Embryonic facial prominence (tissue), 1 donor: ENCODE measurements around the gene NAPSA.
"Not testable (repeated sequence)": the region's sequence is repeated elsewhere in the genome, so short reads cannot be mapped to it uniquely, and the experiment has no call there.

Experiments used
- DNase-seq: peaks from one replicate; pipeline ENCODE4 v3.0.0-alpha.2; 2016; ENCODE audit errors: extremely low spot score

NAPSA gene

DNA sequence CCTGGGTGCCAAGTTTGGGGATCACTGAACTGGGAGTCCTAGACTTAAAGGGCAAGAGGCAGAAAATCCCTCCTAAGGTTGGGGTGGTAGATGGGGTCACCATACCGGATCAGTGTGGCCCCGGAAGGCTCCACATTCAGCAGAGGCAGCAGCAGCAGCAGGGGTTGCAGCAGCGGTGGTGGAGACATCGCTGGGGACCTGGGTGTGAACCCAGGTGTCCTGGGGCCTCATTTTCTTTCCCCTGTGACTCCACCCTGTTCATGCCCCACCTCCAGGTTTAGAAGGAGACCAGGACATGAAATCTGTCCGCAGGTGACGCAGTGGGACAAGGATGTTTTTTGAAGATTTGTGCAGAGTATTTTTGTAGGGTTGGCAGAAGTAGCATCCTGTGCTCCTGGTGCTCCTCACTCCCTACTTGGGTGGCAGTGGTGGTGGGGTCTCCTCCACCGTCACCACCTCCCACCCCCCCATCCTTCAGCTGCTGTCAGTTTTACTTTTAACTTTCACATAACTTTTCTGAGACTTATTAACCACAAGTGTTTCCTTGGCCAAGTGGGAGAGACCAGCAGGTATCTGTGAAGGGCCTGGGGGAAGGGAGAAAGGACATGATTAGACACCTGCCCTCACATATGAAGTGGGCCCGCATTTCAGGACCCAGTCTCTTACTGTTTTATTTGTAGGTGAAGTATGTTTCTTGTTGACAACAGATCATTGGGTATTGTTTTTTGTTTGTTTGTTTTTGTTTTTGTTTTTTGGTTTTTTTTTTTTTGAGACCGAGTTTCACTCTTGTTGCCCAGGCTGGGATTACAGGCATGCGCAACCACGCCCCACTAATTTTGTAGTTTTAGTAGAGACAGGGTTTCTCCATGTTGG is at the start of gene NAPSA:
NAPSA (minus strand) TSS at position 206 of the 873 bp plus-strand sequence; CDS start at position 188, 18 bp downstream.
- DNase-seq, result no peak

DNA sequence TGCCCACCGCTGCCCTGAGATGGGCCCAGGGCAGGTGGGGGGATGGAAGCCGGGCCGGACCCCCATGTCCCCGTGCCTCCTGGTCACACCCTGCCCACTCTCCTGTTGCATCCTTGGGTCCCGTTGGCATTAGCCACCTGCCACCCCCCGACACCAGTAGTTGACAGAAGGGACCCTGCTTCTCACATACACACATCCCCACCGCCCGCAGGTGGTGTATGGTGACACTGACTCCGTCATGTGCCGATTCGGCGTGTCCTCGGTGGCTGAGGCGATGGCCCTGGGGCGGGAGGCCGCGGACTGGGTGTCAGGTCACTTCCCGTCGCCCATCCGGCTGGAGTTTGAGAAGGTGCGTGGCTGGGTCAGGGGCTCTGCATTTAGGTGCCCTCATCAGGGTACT is 48.1 kb upstream of the NAPSA start:
- DNase-seq, result no peak

- DNase-seq, result no peak
Observed at GRCh38 chr19:50413096-50413495, 47.7 kb upstream of the NAPSA start.

- DNase-seq, result no peak
Observed at GRCh38 chr19:50412419-50412818, 47.0 kb upstream of the NAPSA start.

DNA sequence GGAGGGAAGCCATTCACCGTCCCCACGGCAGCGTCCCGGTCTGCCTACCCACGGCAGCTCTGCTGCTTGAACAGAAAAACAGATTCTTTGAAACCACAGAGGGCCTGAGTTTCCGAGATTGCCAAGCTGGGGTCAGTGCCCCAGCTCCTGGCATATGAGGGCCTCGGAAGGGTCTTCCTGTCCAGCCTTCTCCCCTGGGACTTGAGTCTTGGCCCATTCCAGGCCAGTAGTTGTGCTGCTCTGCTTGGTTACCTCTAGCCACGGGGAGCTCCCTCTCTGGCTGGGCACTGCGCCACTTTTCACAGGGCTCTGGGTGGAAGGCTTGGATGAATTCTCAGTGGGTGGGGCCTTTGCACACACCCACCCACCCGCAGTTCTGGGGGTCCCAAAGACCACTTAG is 44.7 kb upstream of the NAPSA start:
- DNase-seq, result no peak

- no peak for DNase-seq
Observed at GRCh38 chr19:50409347-50409746, 43.9 kb upstream of the NAPSA start.

GRCh38 chr19:50406829-50407228 is 41.4 kb upstream of the NAPSA start:
- DNase-seq, result no peak

DNA sequence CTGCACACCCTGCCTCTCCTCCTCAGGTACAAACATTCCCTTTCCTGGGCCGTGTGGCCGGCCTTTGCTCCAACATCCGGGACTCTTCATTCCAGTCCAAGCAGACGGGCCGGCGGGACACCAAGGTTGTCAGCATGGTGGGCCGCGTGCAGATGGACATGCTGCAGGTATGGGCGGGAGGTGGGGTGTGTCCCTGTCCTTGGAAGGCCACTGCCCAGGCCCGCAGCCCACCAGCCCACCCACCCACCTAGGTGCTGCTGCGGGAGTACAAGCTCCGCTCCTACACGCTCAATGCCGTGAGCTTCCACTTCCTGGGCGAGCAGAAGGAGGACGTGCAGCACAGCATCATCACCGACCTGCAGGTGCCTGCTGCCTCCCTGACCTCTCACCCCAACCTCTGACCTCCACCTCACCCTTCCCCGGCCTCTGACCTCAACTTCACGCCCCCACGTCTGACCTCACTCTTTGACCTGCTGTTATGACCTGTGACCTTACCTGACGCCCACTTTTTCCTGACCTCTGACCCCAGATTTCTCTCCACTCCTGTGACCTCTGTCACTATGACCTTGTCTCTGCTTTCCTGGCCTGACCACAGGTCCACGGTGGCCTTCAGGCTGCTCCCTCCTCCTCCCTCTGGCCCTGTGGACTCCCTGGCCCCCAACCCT is 40.8 kb upstream of the NAPSA start:
- DNase-seq, result no peak

- no peak for DNase-seq
Observed at GRCh38 chr19:50402544-50403301, 37.3 kb upstream of the NAPSA start.

DNA sequence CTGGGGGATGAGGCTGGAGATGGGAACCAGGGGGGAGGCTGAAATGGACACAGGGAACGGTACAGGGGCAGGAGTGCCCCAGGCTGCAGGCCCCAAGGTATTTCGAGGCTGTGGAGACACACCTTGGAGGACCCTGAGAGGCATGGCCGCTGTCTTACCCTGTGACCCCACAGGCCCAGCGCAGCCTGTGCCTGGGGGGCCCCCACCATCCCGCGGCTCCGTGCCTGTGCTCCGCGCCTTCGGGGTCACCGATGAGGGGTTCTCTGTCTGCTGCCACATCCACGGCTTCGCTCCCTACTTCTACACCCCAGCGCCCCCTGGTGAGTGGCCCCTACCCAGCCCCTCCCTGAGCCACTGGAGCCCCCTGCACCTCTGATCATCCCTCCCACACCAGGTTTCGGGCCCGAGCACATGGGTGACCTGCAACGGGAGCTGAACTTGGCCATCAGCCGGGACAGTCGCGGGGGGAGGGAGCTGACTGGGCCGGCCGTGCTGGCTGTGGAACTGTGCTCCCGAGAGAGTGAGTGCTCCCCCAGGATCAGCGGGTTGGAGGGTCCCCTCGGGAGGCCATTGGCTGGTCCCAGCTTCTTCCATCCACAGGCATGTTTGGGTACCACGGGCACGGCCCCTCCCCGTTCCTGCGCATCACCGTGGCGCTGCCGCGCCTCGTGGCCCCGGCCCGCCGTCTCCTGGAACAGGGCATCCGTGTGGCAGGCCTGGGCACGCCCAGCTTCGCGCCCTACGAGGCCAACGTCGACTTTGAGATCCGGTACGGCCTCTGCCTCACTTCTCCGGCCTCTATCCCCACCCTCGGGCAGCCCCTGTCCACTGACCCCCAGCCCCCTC is 36.4 kb upstream of the NAPSA start:
- DNase-seq, result no peak

GRCh38 chr19:50399368-50399745 is 33.9 kb upstream of the NAPSA start:
- no peak for DNase-seq

GRCh38 chr19:50398675-50399367 is 33.4 kb upstream of the NAPSA start:
- no peak for DNase-seq

GRCh38 chr19:50394017-50394416 is 28.6 kb upstream of the NAPSA start:
- no peak for DNase-seq

GRCh38 chr19:50393589-50393988 is 28.1 kb upstream of the NAPSA start:
- no peak for DNase-seq

DNA sequence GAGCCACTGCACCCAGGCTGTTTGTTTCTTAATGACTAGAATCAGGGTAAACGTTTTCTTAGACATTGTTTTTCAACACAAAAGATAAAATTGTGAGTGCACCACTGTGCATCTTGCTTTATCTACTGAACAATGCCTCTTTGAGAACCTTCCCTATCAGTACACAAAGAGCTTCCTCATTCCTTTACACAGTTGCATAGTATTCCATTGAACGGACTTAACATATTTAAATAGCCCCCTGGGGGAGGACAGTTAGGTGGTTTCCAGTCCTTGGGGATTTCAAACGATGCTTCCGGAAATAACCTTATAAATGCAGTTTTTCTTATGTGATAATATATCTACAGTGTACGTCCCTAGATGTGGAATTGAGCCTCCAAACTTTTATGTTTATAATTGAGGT is 27.3 kb upstream of the NAPSA start:
- no peak for DNase-seq

DNA sequence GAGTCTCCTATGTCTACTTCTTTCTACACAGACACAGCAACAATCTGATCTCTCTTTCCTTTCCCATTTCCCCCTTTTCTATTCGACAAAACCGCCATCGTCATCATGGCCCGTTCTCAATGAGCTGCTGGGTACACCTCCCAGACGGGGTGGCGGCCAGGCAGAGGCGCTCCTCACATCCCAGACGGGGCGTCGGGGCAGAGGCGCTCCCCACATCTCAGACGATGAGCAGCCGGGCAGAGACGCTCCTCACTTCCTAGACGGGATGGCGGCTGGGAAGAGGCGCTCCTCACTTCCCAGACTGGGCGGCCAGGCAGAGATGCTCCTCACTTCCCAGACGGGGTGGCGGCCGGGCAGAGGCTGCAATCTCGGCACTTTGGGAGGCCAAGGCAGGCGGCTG is 25.5 kb upstream of the NAPSA start:
- not testable (repeated sequence) for DNase-seq

- not testable (repeated sequence) for DNase-seq
Observed at GRCh38 chr19:50390295-50390694, 24.9 kb upstream of the NAPSA start.

- no peak for DNase-seq
Observed at GRCh38 chr19:50387868-50388245, 22.4 kb upstream of the NAPSA start.

DNA sequence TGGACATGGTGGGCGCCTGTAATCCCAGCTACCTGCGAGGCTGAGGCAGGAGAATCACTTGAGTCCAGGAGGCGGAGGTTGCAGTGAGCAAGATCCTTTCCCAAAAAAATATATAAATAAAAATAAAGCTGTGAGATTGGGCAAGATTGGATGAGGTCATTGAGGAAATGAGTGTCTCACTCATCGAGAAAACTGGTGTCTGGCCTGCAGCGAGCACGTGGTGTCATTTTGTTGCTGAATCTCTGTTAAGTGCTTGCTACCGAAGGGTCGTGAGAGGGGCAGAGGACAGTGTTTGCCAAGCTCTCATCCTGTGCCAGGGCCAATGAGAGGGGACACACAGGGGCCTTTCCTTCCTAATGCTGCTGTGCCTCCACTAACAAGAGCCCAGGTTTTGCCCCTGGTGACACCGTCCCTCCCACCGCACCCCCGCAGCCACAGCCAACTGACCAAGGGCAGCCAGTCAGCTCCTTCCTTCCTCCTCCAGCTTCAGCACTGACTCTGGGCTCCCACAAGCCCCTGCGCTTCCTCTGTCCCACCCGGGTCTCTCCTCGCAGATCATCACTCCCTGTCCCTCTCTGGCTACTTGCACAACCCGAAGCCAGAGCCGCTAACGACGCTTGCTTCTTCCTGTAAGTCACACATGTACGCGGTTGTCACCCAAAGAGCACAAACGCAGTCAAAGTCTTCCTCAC is 21.9 kb upstream of the NAPSA start:
- no peak for DNase-seq
